NCI-H1417 treated with DMSO at 0.1 percent for 48 hours (cell line): ENCODE results near the gene CHPF.

Source experiments
- DNase-seq: peaks from one replicate; lab custom pipeline; 2025; lab: John Stamatoyannopoulos, UW

The CHPF gene

DNA sequence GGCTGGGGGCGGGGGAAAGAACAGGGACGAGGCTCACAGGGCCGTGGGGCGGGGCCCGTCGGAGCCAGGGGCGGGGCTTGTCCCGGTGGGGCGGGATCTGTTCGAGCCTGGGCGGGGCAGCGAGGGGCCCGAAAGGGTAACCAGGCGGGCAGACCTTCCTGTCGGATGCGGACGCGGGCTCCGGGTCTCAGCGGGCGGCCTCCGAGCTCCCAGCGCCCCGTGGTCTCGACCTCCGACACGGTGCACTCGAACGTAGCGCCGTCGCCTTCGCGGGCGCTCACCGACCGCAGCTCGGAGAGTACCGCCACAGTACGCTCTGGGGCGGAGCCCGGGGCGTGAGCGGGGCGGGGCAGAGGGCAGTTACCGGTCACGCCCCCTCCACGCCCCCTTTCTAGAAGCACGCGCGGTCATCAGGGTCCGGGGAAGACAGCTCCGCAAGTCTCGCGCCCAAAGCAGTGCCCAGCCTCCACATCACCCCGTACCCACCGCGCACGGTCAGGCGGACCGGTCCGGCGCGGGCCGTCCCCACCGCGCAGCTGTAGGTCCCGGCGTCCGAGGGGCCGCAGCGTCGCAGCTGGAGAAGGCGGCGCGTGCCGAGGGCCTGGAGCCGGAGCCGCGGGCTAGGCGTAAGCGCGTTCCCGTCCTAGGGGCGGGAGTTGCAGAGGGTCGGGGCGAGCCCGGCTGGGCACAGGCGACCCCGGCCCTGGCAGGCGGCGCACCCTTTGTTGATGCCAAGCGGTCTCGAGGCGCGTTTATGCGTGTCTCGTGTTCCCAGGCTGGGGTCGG, 9.0 kb upstream of the CHPF start:
- peak; percentile 15 for DNase-seq

DNA sequence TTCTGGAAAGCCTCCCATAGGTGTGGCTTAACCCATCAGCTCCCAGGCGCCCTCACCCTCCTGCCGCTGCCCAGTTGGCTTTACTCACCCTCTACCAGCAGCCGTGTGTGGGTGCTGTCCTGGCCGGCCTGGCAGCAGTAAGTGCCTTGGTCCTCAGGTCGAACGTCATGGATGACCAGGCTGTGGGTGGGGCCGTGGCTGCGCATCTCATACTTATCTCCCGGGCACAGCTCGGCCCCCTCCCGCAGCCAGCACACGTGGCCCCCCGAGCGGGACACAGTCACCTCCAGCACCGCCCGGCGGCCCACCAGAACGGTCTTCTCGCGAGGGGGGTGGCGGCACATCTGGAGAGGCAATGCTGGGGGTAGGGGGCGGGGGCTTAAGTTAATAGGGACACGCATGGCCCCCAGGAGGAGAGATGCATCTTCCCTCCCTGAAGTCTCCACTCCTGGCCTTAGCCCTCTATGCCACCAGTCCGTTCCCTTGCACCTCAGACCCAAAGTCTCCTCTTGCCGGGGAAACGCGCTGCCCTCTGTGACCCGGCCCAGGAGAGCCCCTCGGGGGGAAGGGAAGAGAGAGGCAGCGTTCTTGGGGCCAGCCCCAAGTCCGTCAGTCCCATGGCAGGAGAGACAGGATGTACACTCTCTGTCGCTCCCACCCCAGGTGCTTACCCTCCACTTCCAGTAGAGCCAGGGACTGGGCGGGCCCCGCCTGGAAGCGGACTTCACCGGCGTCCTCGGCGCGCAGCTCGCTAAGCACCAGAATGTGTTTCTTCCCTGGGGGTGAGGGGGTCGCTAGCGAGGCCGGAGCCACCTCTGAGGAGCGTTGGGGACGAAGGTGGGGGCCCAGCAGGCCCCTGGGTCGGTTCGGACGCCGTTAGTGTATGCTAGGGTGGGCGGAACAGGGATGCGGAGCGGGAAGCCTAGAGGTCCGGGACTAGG, 8.1 kb upstream of the CHPF start:
- DNase-seq = no peak

DNA sequence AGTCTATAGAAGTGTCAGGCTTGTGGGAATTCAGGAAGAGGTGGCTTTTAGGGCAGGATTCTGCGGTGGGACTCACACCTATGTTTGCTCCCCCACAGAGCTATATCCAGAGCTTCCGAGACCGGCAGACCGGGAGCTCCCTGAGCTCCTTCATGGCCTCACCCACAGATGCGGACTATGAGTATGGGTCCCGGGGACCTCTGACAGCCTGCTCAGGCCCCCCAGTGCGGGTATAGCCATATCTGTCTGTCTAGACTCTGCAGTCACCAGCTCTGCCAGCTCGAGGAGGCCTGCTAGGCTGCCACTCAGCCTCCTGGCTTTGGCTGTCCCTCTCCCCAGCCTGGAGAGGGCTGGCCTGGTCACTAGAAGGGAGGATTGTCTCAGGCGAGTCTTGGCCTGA, 6.0 kb upstream of the CHPF start:
- DNase-seq = no peak

DNA sequence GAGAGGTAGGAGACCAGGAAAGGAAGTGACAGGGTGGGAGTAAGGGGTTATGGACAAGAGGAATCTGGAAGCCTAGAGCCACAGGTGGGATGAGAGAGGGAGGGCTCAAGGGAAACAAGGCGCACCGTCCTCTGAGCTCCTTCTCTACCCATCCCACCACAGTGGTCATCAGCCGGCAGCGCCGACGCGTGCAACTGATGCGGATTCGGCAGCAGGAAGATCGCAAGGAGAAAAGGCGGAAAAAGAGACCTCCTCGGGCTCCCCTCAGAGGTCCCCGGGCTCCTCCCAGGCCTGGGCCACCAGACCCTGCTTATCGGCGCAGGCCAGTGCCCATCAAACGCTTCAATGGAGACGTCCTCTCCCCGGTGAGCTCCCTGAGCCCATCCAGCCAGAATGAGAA, 5.4 kb upstream of the CHPF start:
- no peak for DNase-seq

DNA sequence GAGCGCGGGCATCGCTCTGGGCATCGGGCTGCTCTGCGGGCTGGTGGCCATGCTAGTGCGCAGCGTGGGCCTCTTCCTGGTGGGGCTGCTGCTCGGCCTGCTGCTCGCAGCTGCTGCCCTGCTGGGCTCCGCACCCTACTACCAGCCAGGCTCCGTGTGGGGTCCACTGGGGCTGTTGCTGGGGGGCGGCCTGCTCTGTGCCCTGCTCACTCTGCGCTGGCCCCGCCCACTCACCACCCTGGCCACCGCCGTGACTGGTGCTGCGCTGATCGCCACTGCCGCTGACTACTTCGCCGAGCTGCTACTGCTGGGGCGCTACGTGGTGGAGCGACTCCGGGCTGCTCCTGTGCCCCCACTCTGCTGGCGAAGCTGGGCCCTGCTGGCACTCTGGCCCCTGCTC, 4.0 kb upstream of the CHPF start:
- DNase-seq = no peak

DNA sequence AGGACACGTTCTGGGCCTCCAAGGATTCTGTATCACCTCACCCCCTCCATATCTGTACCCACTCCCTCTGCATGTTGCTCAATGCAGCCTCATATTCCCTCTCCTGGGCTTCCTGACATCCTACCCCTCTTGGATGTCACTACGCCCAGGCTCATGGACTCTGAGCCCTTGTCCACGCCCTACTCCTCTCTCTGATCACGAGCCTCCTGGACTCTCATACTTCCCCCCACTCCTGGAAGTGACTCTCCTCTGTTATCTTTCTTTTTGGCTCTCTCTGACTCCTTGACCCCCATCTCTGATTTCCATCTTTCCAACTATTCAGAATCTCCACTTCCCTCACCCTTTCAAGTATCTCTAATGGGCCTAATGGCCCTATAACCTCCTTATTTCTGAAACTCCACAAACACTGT, 2.3 kb upstream of the CHPF start:
- DNase-seq = no peak

DNA sequence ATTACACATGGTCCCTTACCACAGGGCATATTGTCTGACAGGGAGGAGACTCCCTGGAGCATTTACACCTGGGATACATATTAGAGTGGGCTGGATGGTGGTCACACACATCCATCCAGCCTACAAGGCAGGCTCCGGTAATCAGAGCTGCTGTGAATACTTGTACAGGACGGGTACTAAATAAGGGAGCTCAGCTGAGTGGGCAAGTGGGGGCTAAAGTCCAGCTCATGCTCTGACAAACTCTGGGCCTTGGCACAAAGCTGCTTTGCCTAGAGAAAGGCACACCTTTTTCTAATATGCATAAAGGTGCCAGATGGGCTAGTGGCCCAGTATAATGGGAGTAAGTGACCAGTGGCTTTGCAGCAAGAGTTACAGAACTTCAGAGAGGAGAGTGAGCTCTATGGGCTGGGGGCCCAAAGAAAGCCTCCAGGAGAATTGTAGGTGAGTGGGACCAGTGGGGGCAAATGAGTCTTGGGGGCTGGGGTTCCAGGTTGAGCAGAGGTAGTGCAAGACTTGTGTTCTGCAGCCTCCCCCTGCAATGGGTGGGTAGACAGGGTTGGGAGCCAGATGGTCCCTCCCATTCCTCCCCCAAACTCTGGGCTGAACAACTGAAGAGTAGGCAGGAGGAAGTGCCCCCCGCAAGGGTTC, 1.8 kb upstream of the CHPF start:
- DNase-seq = no peak

DNA sequence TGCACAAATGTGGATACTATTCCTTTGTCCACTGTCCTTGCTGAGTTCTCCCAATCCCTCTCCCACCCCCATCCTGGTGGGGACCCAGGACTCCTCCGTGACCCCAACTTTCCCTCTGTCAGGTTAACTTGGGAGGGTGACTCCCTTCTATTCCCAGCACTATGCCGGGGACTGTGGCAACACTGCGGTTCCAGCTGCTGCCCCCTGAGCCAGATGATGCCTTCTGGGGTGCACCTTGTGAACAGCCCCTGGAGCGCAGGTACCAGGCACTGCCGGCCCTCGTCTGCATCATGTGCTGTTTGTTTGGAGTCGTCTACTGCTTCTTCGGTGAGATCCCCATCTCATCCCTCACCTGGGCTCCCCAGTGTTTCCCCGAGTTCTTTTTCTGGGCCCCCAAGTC, 958 bp upstream of the CHPF start:
- DNase-seq = no peak

DNA sequence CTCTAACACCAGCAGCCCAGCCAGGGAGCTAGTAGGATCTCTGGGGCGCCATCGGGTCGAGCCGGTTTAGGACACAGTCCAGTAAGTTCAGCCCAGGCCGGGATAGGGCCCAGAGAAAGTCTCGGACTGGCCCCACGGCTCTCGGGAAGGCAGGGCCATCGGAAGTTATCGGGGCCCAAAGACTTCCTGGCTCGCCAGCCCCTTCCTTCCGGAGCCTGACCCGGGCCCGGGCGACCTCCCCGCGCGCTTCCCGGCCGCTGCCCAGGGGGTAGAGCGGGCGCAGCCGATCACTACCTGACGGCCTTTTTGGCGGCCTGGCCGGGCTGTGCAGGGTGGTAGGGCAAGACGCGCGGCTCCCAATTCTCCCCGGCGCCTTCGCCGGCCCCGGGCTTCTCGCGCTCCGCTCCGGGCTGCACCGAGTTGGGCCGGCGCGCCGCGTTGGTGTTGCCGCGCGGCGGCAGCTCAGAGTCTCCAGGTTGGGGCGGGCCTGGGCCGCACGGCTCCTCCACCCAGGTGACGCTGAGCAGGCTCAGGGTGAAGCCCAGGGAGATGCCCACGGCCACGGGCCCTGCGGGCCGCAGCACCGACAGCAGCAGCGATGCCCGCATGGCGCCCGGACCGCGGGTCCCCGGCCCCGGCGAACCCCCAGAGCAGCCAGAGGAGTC, 546 bp downstream of the CHPF start:
- no peak for DNase-seq

DNA sequence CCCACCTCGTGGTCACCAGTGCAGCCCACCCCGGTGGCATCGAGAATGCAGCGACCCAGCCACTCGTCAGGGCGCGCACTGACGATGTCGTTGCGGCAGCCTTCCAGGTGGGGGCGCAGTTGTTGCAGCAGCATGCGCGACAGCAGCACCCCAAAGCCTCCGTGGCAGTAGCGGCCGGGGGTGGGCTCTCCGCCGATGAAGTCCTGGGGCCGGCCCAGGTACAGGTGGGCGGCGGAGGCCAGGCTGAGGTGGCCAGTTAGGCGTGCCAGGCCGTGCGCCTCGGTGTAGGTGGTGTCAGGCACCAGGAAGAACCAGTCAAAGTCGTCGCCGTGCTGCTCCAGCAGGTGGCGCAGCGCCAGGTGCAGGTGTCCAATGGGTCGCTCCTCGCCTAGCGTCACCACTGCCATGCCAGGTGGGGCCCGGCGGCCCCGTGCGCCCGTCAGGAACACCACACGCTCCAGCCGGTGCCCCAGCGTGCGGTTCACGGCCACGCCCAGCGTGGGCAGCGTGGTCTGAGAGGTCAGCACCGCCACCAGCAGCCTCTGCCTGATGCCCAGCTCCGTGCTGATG, 1.9 kb downstream of the CHPF start:
- peak; percentile 30 for DNase-seq

DNA sequence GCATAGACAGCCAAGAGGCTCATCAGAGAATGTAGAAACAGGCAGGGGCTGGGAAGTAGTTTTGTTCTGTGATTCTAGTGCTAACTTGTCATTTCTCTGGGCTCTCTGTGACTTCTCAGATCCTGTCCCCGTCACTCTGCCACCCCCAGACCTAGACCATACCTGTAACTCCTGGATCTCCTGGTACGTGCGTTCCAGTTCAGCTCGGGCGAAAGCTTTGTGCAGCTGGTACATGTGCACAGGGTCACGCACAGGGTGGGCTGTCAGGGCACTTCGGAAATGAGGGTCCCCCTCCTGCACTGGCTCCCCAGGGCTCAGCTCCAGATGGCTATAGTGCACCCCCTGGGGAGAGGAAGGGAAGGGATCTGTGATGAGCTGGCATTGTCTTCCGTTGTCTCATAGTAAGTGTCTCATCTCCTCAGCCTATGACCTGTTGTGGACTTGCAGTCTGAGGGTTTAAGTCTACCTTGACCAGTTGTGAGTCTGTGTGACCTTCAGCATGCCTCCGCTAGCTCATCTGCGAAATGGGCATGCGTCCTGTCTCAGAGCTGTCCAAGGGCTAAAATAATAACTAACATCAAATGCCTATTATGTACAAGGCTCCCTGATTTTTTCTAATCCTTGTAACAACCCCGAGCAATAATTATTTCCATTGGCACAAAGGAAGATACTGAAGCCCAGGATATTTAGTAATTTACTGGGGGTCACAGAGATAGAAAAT, 2.7 kb downstream of the CHPF start:
- DNase-seq = no peak

DNA sequence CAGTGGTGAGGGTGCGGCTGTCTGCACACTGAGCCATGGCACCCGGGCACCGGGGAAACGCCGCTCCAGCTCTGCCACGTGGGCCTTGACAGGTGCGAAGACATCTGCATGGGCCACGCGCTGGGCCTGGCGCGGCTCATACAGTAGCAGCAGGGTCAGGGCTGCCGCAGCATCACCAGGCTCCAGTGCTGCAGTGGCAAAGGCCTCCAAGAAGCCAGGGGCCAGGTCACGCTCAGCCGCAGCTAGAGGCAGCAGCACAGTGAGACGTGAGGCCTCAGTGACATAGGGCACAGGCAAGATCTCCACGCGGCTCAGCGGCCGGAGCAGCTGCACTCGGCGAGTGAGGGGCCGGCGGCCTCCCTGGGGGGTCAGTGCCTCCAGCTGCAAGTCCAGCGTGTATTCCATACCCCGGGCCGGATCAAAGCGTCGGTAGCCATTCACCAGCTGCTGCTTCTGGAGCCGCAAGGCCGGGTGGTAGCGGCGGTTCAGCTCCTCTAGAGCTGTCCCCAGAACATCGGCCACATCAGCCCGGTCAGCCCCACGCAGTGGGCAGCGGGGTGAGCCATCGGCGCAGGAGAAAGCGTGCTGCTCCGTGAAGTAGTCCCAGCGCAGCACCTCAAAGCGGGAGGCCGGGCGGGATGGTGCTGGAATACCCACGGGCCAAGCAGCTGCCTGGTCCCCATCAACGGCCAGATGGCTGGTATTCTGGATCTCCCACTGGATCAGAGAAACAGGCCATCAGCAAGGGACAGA, 3.5 kb downstream of the CHPF start:
- no peak for DNase-seq

DNA sequence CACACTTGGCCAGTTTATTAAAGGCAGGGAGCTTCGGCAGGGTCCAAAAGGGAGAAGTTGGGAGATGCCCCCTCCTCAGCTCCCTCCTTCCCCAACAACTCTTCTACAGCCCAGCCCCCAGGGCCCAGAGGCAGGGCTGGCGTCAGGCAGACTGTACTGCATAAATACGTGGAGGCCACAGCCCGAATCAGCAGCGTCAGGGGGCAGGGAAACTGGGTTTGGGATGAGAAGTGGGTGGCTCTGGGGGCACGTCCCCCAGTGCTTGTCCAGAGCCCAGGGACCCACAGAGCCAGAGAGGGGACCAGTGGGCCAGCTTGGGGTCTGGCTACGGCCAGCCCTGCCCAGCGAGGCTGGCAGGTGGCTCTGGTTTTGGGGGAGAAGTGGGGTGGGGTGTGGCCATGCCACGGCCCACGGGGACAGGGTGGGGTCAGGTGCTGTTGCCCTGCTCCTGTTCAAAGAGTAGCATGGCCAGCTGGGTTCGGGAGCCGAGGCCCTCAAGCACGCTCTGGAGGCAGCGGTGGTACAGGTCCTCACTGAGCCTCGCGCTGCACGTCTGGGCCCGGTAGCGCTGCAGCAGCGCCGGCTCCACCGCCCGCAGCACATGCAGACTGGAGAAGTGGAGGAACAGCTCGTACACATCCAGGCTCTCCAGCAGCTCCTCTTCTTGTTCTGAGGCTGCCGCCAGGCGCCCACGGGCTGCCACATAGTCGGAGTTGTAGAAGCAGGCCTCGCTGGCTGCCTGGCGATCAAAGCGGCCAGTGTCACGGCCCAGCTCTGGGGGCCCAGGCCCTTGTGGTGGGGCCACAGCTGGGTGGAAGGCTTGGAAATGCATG, 4.4 kb downstream of the CHPF start:
- no peak for DNase-seq

DNA sequence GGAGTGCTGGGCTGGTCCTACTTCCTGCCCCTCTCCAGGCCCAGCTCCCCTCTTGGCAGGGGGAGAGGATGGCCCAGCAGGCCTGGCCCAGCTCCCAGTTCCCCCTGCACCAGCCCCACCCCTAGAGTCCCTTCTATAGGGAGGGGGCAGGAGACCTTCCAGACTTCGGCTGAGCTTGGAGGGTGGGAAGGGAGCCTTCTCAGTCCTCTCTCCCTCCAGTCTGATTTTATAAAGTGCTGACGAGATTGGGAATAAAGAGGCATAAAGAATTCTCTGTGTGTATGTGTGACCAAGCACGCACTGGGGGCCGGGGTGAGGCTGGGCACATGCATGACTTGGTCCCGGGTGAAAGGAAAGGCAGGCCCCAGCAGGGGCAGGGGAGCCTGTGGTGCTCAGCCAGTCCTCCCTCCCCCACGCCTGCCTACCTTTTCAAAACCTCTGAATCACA, 5.1 kb downstream of the CHPF start:
- DNase-seq = no peak

DNA sequence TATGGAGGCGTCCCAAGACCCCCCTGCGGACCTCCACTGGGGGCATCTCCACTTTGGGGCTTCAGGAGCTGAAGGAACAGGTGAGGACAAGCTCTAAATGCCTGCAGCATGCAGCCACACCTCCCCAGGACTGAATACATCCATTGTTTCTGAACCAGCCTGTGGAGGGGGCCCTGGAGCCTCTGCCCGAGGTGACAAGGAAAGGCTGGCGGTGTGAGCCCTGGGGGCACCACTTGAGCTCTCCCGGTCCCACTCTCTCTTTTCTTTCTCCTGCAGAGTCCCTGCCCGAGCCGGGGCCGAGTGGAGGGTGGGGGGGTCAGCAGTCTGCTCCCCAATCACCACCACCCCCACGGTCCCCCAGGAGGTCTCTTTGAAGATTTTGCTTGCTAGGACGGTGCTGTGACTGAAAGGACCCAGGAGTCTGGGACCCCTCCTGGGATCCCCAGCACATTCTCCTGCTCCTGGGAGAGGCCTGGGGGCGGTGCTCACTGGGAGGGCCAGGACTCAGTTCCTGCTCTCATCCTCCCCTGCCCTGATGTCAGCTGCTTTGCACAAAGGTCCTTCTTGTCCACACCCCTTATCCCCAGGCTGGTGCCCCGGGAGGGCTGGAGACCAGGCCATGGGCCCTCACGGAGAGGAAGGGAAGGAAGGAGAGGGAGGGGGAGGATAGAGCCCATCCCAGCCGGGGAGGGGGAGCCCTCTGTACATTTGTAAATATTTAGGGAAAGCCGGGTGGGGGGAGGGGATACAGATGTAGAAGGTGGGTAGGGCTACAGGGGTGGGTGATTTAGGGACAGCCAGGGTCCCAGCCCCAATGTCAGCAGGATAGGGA, 5.7 kb downstream of the CHPF start:
- DNase-seq = no peak

DNA sequence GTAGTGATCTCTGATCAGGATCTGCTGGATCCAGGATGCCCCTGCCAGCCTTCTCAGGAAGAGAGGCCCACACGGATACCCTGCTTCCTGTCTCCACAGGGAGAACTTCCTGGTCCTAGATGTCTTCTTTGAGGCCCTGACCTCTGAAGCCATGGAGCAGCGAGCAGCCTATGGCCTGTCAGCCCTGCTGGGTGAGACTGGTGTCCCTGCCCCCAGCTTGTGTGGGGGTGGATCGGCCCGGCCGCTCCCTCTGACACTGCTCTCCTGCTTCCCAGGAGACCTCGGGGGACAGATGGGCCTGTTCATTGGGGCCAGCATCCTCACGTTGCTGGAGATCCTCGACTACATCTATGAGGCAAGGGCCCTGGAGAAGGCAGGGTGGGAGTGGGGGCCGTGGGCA, 6.6 kb downstream of the CHPF start:
- DNase-seq = no peak

DNA sequence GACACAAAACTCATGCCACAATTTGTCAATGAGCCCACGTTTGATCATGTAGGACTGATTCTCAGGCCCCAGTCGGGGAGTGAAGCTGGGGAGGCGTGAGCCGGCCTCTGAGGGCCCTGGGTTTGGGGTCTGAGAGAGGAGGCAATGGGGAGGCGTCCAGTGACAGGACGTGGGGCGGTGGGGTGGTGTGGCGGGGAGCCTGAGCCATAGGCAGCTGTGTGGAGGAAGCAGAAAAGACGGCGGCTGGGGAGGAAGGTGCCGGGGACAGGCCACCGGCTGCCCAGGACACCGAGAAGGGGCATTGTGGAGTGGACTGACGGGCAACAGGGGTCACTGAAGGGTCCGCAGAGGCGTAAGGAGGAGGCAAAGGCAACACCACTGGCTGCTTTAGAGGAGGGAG, 7.2 kb downstream of the CHPF start:
- DNase-seq = no peak

DNA sequence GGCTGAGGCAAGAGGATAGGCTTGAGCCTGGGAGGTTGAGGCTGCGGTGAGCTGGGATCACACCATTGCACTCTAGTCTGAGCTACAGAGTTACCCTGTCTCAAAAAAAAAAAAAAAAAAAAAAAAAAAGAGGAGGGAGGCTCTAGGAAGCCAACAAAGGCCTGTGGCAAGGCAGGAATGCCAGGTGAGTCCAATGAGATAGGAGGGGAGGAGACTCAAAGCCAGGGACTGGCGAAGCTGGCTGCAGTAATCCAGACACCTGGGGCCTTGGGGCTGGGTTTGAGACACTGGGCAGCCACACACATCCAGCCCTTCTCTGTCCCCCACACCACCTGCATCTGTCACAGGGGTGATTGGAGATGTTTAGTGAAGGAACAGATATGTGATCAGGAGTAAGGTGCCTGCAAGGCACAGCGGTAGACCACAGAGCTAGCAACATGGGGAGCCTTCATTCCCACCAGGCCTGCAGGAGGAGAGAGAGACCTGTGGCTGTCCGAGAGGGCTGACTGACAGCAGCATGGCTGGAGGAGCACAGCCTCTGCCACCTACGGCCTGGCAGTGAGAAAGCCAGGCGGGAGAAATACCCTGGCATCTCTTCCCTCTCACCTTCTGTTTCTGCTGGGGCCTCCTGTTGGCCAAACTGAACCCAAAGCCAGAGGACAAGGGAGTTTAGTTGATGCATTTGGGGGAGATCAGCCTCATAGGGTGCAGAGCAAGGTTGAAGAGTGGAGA, 9.5 kb downstream of the CHPF start:
- no peak for DNase-seq
